RWPE2 (cell line): Measurements from ENCODE around the gene GTF3C2.
A peak's percentile ranks its signal among the peaks of the same experiment; 100 is the strongest.

Experiments used
- ATAC-seq: fragments of 200-7000 bp; cut with Tn5 transposase; 3 replicates; pipeline ENCODE4 v1.9.1; 2021; ENCODE audit warnings: low read depth
- DNase-seq: peaks from one replicate; pipeline ENCODE4 v3.0.0-alpha.2; 2020; ENCODE audit warnings: low spot score
- H3K27ac ChIP-seq: fragments of 450-650 bp; 2 replicates; pipeline ENCODE4 v1.5.1; 2017; ENCODE audit warnings: mild to moderate bottlenecking; ENCODE audit not compliant: poor library complexity, severe bottlenecking
- H3K27me3 ChIP-seq: fragments of 250-450 bp; sonication (Bioruptor Pico); 2 replicates; pipeline ENCODE4 v1.5.1; 2021; ENCODE audit warnings: mild to moderate bottlenecking, moderate library complexity; ENCODE audit not compliant: insufficient read depth, poor library complexity, severe bottlenecking
- H3K36me3 ChIP-seq: fragments of 250-450 bp; sonication (Bioruptor Pico); 2 replicates; pipeline ENCODE4 v1.5.1; 2020; ENCODE audit warnings: low read depth, mild to moderate bottlenecking, moderate library complexity
- H3K4me1 ChIP-seq: fragments of 250-450 bp; sonication (Bioruptor Pico); 2 replicates; pipeline ENCODE4 v1.5.1; 2021; ENCODE audit warnings: mild to moderate bottlenecking, moderate library complexity; ENCODE audit not compliant: insufficient read depth, poor library complexity, severe bottlenecking
- H3K4me3 ChIP-seq: fragments of 250-450 bp; sonication (Bioruptor Pico); 2 replicates; pipeline ENCODE4 v1.5.1; 2021; ENCODE audit warnings: mild to moderate bottlenecking, moderate library complexity; ENCODE audit not compliant: severe bottlenecking
- H3K9me3 ChIP-seq: fragments of 250-450 bp; sonication (Bioruptor Pico); 2 replicates; pipeline ENCODE4 v1.5.1; 2021; ENCODE audit warnings: mild to moderate bottlenecking, moderate library complexity; ENCODE audit not compliant: severe bottlenecking
- TF ChIP-seq, protein P1 (sequence below): fragments of 450-650 bp; IDR thresholded peaks from one replicate; pipeline ENCODE4 v1.5.1; 2017; ENCODE audit warnings: mild to moderate bottlenecking, moderate library complexity; ENCODE audit not compliant: poor library complexity, severe bottlenecking

The GTF3C2 gene

GRCh38 chr2:27379383-27379835, 22.8 kb upstream of the GTF3C2 start:
- no peaks in the 10 kb centered on the region for H3K27me3 ChIP-seq
- TF ChIP-seq, protein P1, sequence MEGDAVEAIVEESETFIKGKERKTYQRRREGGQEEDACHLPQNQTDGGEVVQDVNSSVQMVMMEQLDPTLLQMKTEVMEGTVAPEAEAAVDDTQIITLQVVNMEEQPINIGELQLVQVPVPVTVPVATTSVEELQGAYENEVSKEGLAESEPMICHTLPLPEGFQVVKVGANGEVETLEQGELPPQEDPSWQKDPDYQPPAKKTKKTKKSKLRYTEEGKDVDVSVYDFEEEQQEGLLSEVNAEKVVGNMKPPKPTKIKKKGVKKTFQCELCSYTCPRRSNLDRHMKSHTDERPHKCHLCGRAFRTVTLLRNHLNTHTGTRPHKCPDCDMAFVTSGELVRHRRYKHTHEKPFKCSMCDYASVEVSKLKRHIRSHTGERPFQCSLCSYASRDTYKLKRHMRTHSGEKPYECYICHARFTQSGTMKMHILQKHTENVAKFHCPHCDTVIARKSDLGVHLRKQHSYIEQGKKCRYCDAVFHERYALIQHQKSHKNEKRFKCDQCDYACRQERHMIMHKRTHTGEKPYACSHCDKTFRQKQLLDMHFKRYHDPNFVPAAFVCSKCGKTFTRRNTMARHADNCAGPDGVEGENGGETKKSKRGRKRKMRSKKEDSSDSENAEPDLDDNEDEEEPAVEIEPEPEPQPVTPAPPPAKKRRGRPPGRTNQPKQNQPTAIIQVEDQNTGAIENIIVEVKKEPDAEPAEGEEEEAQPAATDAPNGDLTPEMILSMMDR = no peak
- peak overlapping the region; percentile 86 for H3K4me3 ChIP-seq
- ATAC-seq (no peak), DNase-seq (no peak)
- peaks cover 81% of the 10 kb centered on the region for H3K36me3 ChIP-seq
- H3K4me1 ChIP-seq = peaks cover 10% of the 10 kb centered on the region
- H3K27ac ChIP-seq = peak overlapping the region; percentile 71
- no peaks in the 10 kb centered on the region for H3K9me3 ChIP-seq

GRCh38 chr2:27378809-27379290, 22.3 kb upstream of the GTF3C2 start:
- TF ChIP-seq, protein P1 = no peak
- Histone ChIP-seq H3K4me1 (peaks cover 10% of the 10 kb centered on the region), H3K4me3 (no peak overlapping the region), H3K27me3 (no peaks in the 10 kb centered on the region), H3K36me3 (peaks cover 80% of the 10 kb centered on the region), H3K27ac (peak overlapping the region; percentile 71), H3K9me3 (no peaks in the 10 kb centered on the region)
- DNase-seq (no peak), ATAC-seq (no peak)

DNA sequence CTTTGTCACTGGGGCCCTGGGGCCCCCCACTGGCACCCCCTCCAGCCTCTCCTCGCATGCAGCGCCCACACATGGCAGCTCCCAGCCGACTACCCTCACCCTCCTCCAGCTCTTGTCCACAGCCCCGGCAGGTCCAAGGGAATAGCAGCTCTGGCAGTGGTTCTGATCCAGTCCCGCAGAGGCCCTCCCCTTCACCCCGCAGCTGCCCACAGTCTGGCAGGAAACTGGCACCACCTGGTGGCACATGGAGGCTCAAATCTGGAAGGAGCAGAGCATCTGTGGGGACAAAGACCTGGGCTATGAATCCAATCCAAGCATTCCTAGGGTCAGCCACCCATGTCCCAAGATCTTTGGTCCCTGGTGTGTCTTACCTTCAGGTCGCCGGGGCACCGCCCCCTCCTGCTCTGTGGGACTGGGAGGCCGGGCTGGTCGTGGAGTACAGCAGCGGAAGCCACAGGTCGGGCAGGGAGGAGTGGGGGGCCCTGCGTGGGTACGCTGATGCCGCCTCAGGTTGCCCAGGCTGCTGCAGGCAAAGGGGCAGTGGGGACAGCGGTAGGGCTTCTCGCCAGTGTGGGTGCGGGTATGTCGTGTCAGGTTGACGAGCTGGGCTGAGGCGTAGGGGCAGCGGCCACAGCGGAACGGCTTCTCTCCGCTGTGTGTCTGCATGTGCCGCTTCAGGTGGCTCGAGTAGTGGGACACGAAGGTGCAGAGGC, 21.7 kb upstream of the GTF3C2 start:
- peak; percentile 57 for DNase-seq
- Histone ChIP-seq H3K4me1 (peaks cover 10% of the 10 kb centered on the region), H3K4me3 (no peak overlapping the region), H3K36me3 (peaks cover 80% of the 10 kb centered on the region), H3K27ac (no peak overlapping the region), H3K9me3 (no peaks in the 10 kb centered on the region), H3K27me3 (no peaks in the 10 kb centered on the region)
- ATAC-seq = no peak
- TF ChIP-seq, protein P1 = peak; percentile 23

- no peak for ATAC-seq
- Histone ChIP-seq H3K36me3 (peaks cover 82% of the 10 kb centered on the region), H3K27me3 (no peaks in the 10 kb centered on the region), H3K4me3 (no peak overlapping the region), H3K9me3 (no peaks in the 10 kb centered on the region), H3K27ac (no peak overlapping the region), H3K4me1 (peaks cover 10% of the 10 kb centered on the region)
- peak; percentile 38 for DNase-seq
- TF ChIP-seq, protein P1 = no peak
Observed at GRCh38 chr2:27377618-27378095, 21.1 kb upstream of the GTF3C2 start.
